HCT116 (cell line): ENCODE measurements around the gene TRIM14. TPM values are rescaled to one million over a fixed set of nuclear protein-coding genes. Genes with fewer than 3 reads are reported as not detected.

ENCODE experiments used
- ATAC-seq: fragments of 200-7000 bp; cut with Tn5 transposase; 2 replicates; pipeline ENCODE4 v1.9.1; 2020; ENCODE audit warnings: mild to moderate bottlenecking, moderate library complexity
- BruUV-seq: library from RNA; stranded (reverse); fragments of 400-500 nt; replicated peaks from 2 replicates; lab custom pipeline; 2021; lab: Mats Ljungman, UMichigan
- CTCF ChIA-PET: fragments of 300-600 bp; sonication (Branson Sonifier 250); formaldehyde crosslinking; loops from one replicate; lab custom pipeline; 2021; ENCODE audit warnings: antibody characterized with exemption; lab: Charles Lee
- POLR2A ChIA-PET: fragments of 300-600, 350-600 bp; sonication (Branson Sonifier 250); formaldehyde crosslinking; loops from one replicate; lab custom pipeline; 2021; ENCODE audit warnings: antibody characterized with exemption; lab: Charles Lee
- RAD21 ChIA-PET, 2 experiments: fragments of 300-600 bp; sonication (Branson Sonifier 250); formaldehyde crosslinking; loops; one replicate each; lab custom pipeline; 2023; ENCODE audit warnings: low total read pairs in 2 of 2; ENCODE audit not compliant: uncharacterized antibody in 2 of 2, unreplicated experiment in 2 of 2, low non-redundant PET in 1 of 2; lab: Charles Lee
- DNase-seq: peaks from one replicate; pipeline ENCODE4 v3.0.0-alpha.2; 2010; ENCODE audit warnings: low read depth, low spot score
- H2AFZ ChIP-seq: fragments of 200-600 bp; shearing (Covaris generic), sonication (generic); 2 replicates; pipeline ENCODE4 v1.6.1; 2017; ENCODE audit warnings: low read depth, mixed run types, mixed read lengths, antibody characterized with exemption, low read length; ENCODE audit not compliant: poor library complexity, severe bottlenecking
- H3K27ac ChIP-seq: 2 replicates; pipeline ENCODE4 v1.5.1; 2012; ENCODE audit warnings: low read depth, low read length
- H3K27me3 ChIP-seq: fragments of 200-600 bp; sonication (generic); 2 replicates; pipeline ENCODE4 v1.6.1; 2016; ENCODE audit warnings: mixed run types, low read length, mixed read lengths; ENCODE audit not compliant: insufficient read depth
- H3K36me3 ChIP-seq, 2 experiments: fragments of 200-500 bp in 1 of 2; fragments of 200-600 bp in 1 of 2; sonication (Bioruptor generic) in 1 of 2; sonication (generic) in 1 of 2; 2 replicates each; pipeline versions ENCODE4 v1.5.1 to v1.6.1; 2014 to 2016; ENCODE audit warnings: low read length in 2 of 2, inconsistent platforms in 1 of 2, mixed read lengths in 1 of 2, mixed run types in 1 of 2; ENCODE audit not compliant: insufficient read depth in 2 of 2, control insufficient read depth in 1 of 2
- H3K4me1 ChIP-seq, 2 experiments: fragments of 200-600 bp in 1 of 2; sonication (generic) in 1 of 2; 2 replicates each; pipeline versions ENCODE4 v1.5.1 to v1.6.1; 2012 to 2017; ENCODE audit warnings: low read length in 2 of 2, inconsistent platforms in 1 of 2, mild to moderate bottlenecking in 1 of 2, mixed read lengths in 1 of 2, mixed run types in 1 of 2, moderate library complexity in 1 of 2; ENCODE audit not compliant: insufficient read depth in 2 of 2, control insufficient read depth in 1 of 2
- H3K4me2 ChIP-seq: fragments of 200-600 bp; sonication (generic); 2 replicates; pipeline ENCODE4 v1.6.1; 2017; ENCODE audit warnings: mixed run types, low read length, mixed read lengths
- H3K4me3 ChIP-seq, 2 experiments: fragments of 200-600 bp in 1 of 2; sonication (generic) in 1 of 2; replicated peaks in 1 of 2; 2 replicates each; pipeline ENCODE4 v1.5.1; 2011 to 2016; ENCODE audit warnings: low read length in 2 of 2, control low read depth in 1 of 2, low read depth in 1 of 2, mild to moderate bottlenecking in 1 of 2, mixed read lengths in 1 of 2, mixed run types in 1 of 2
- H3K79me2 ChIP-seq: fragments of 200-600 bp; sonication (generic); 2 replicates; pipeline ENCODE4 v1.6.1; 2017; ENCODE audit warnings: mild to moderate bottlenecking, mixed run types, low read length, moderate library complexity, mixed read lengths; ENCODE audit not compliant: insufficient read depth
- H3K9ac ChIP-seq: fragments of 200-600 bp; sonication (generic); 2 replicates; pipeline ENCODE4 v1.6.1; 2016; ENCODE audit warnings: low read length, mixed read lengths
- H3K9me2 ChIP-seq: fragments of 200-600 bp; sonication (generic), shearing (Covaris generic); 2 replicates; pipeline ENCODE4 v1.6.1; 2017; ENCODE audit warnings: mixed run types, mild to moderate bottlenecking, moderate library complexity; ENCODE audit not compliant: insufficient read depth
- H3K9me3 ChIP-seq, 2 experiments: fragments of 200-500 bp in 1 of 2; fragments of 200-600 bp in 1 of 2; sonication (Bioruptor generic) in 1 of 2; sonication (generic) in 1 of 2; 2 replicates each; pipeline ENCODE4 v1.6.1; 2014 to 2017; ENCODE audit warnings: low read length in 2 of 2, mixed read lengths in 2 of 2, inconsistent platforms in 1 of 2, low read depth in 1 of 2, mild to moderate bottlenecking in 1 of 2, mixed run types in 1 of 2, moderate library complexity in 1 of 2; ENCODE audit not compliant: control insufficient read depth in 1 of 2, insufficient read depth in 1 of 2
- H4K20me1 ChIP-seq: fragments of 200-600 bp; sonication (generic), shearing (Covaris generic); 2 replicates; pipeline ENCODE4 v1.6.1; 2017; ENCODE audit warnings: mixed run types, mild to moderate bottlenecking, moderate library complexity; ENCODE audit not compliant: insufficient read depth
- CBX3 ChIP-seq: IDR thresholded peaks from 2 replicates; pipeline ENCODE4 v1.6.1; 2012; ENCODE audit warnings: low read depth
- EGR1 ChIP-seq: IDR thresholded peaks from 2 replicates; pipeline ENCODE4 v1.6.1; 2012; ENCODE audit warnings: low read depth
- EZH2 ChIP-seq: fragments of 200-600 bp; sonication (generic); IDR thresholded peaks from 2 replicates; pipeline ENCODE4 v1.6.1; 2017; ENCODE audit warnings: antibody characterized with exemption, mixed run types
- FOSL1 ChIP-seq: IDR thresholded peaks from 2 replicates; pipeline ENCODE4 v1.6.1; 2012; ENCODE audit warnings: low read depth
- JUND ChIP-seq: IDR thresholded peaks from 2 replicates; pipeline ENCODE4 v1.6.1; 2012
- POLR2A ChIP-seq: IDR thresholded peaks from 2 replicates; pipeline ENCODE4 v1.7.0; 2011; ENCODE audit warnings: borderline replicate concordance; ENCODE audit not compliant: insufficient read depth, insufficient read length; ENCODE audit errors: extremely low read depth
- POLR2AphosphoS5 ChIP-seq: IDR thresholded peaks from 2 replicates; pipeline ENCODE4 v1.6.1; 2011; ENCODE audit warnings: mild to moderate bottlenecking, low read depth, low read length, moderate library complexity
- RAD21 ChIP-seq: IDR thresholded peaks from 2 replicates; pipeline ENCODE4 v1.6.1; 2012; ENCODE audit warnings: low read depth, mild to moderate bottlenecking
- SRF ChIP-seq: IDR thresholded peaks from 2 replicates; pipeline ENCODE4 v1.6.1; 2012; ENCODE audit warnings: low read depth
- ZFX ChIP-seq: fragments of 450-650 bp; IDR thresholded peaks from 2 replicates; pipeline ENCODE4 v1.6.1; 2017
- intact Hi-C: fragments of 100-400 bp; cut with micrococcal nuclease; formaldehyde crosslinking; loops from 2 replicates; pipeline ENCODE4 v1.10.0; 2022
- total RNA-seq: library from RNA; stranded (reverse); gene quantifications from one replicate; pipeline ENCODE4 v1.2.1, GENCODE V29; 2021; ENCODE audit not compliant: unreplicated experiment
- TF ChIP-seq, protein P1 (sequence below): IDR thresholded peaks from 2 replicates; pipeline ENCODE4 v1.6.1; 2012
- TF ChIP-seq, protein P2 (sequence below), 3 experiments: fragments of 200-600 bp in 1 of 3; sonication (generic) in 1 of 3; IDR thresholded peaks in 2 of 3; conservative IDR thresholded peaks in 1 of 3; 2 replicates each; pipeline ENCODE4 v1.5.1; 2012 to 2017; ENCODE audit warnings: low read depth in 2 of 3, low read length in 2 of 3, antibody characterized with exemption in 1 of 3, borderline replicate concordance in 1 of 3, control low read depth in 1 of 3, mild to moderate bottlenecking in 1 of 3, mixed read lengths in 1 of 3, mixed run types in 1 of 3, moderate library complexity in 1 of 3; ENCODE audit not compliant: insufficient read depth in 1 of 3
- TF ChIP-seq, protein P3 (sequence below): IDR thresholded peaks from 2 replicates; pipeline ENCODE4 v1.6.1; 2011; ENCODE audit warnings: mild to moderate bottlenecking, low read length, moderate library complexity; ENCODE audit not compliant: insufficient replicate concordance; ENCODE audit errors: extremely low read depth
- TF ChIP-seq, protein P4 (sequence below): IDR thresholded peaks from 2 replicates; pipeline ENCODE4 v1.6.1; 2012

TRIM14 gene
- total RNA-seq, 1 experiment from 2014 or later, result 24.4 TPM

DNA sequence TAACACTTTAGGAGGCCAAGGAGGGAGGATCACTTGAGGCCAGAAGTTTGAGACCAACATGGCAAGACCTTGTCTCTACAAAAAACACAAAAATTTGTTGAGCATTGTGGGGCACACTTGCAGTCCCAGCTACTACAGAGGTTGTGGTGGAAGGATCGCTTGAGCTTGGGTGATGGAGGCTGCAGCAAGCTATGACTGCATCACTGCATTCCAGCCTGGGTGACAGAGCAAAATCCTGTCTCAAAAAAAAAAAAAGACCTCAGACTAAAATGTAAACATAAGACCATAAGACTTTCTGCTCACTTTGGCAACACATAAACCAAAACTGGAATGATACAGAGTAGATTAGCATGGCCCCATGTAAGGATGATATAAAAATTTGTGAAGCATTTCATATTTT lies 87.1 kb downstream of the TRIM14 start:
- H3K27me3 ChIP-seq, result no peaks in the 10 kb centered on the region
- POLR2A ChIA-PET, result no interaction called here
- no peaks in the 10 kb centered on the region for H3K79me2 ChIP-seq
- no peak overlapping the region for H3K4me3 ChIP-seq
- no peak for DNase-seq
- TF ChIP-seq, protein P1, sequence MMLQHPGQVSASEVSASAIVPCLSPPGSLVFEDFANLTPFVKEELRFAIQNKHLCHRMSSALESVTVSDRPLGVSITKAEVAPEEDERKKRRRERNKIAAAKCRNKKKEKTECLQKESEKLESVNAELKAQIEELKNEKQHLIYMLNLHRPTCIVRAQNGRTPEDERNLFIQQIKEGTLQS, result no peak
- no peak for TF ChIP-seq EZH2
- TF ChIP-seq RAD21, result no peak
- TF ChIP-seq, protein P2, sequence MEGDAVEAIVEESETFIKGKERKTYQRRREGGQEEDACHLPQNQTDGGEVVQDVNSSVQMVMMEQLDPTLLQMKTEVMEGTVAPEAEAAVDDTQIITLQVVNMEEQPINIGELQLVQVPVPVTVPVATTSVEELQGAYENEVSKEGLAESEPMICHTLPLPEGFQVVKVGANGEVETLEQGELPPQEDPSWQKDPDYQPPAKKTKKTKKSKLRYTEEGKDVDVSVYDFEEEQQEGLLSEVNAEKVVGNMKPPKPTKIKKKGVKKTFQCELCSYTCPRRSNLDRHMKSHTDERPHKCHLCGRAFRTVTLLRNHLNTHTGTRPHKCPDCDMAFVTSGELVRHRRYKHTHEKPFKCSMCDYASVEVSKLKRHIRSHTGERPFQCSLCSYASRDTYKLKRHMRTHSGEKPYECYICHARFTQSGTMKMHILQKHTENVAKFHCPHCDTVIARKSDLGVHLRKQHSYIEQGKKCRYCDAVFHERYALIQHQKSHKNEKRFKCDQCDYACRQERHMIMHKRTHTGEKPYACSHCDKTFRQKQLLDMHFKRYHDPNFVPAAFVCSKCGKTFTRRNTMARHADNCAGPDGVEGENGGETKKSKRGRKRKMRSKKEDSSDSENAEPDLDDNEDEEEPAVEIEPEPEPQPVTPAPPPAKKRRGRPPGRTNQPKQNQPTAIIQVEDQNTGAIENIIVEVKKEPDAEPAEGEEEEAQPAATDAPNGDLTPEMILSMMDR (IDR thresholded peaks at IDR 0.05 in 2 of 3, conservative IDR thresholded peaks at IDR 0.05 in 1 of 3; ENCODE audit: borderline replicate concordance in 1 of 3, insufficient read depth in 1 of 3, low read depth in 2 of 3, low read length in 2 of 3), result no peak
- no peak for TF ChIP-seq JUND
- no peak for TF ChIP-seq ZFX
- no peak for TF ChIP-seq POLR2A
- TF ChIP-seq, protein P3, sequence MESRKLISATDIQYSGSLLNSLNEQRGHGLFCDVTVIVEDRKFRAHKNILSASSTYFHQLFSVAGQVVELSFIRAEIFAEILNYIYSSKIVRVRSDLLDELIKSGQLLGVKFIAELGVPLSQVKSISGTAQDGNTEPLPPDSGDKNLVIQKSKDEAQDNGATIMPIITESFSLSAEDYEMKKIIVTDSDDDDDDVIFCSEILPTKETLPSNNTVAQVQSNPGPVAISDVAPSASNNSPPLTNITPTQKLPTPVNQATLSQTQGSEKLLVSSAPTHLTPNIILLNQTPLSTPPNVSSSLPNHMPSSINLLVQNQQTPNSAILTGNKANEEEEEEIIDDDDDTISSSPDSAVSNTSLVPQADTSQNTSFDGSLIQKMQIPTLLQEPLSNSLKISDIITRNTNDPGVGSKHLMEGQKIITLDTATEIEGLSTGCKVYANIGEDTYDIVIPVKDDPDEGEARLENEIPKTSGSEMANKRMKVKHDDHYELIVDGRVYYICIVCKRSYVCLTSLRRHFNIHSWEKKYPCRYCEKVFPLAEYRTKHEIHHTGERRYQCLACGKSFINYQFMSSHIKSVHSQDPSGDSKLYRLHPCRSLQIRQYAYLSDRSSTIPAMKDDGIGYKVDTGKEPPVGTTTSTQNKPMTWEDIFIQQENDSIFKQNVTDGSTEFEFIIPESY, result no peak
- TF ChIP-seq POLR2AphosphoS5, result no peak
- no peak for TF ChIP-seq CBX3
- no peak for TF ChIP-seq SRF
- TF ChIP-seq, protein P4, sequence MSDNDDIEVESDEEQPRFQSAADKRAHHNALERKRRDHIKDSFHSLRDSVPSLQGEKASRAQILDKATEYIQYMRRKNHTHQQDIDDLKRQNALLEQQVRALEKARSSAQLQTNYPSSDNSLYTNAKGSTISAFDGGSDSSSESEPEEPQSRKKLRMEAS, result no peak
- no peak for TF ChIP-seq EGR1
- no peak for TF ChIP-seq FOSL1
- TF ChIP-seq, all 23 proteins: peak for 0
- Histone ChIP-seq H3K36me3 (no peaks in the 10 kb centered on the region; a peak in 1 of 4 replicates), H3K9ac (no peak overlapping the region), H3K27ac (no peak overlapping the region), H3K9me2 (no peaks in the 10 kb centered on the region), H3K9me3 (no peaks in the 10 kb centered on the region), H4K20me1 (no peaks in the 10 kb centered on the region), H3K4me1 (peaks cover 0 to 26% of the 10 kb centered on the region in 2 experiments; a peak in 2 of 4 replicates), H2AFZ (no peak overlapping the region), H3K4me2 (no peak overlapping the region)
- intact Hi-C loops, result loop anchor here (5.0 kb wide), 1 partner anchor 95 kb away; the partner anchor contains the start of gene HEMGN
- ChIA-PET CTCF (interaction anchor here (2.0 kb wide), 1 partner anchor 109 kb away, joined by 8 read pairs; no protein-coding TSS in a partner anchor), RAD21 (no interaction called here)
- ATAC-seq, result no peak
- no TSS peak for BruUV-seq
